HG03469 (cell line): ENCODE measurements around the gene PGAM4.
"Not testable (repeated sequence)": the region's sequence is repeated elsewhere in the genome, so short reads cannot be mapped to it uniquely, and the experiment has no call there.

Experiments
- ATAC-seq: cut with Tn5 transposase; IDR thresholded peaks from one replicate; pipeline ENCODE4 v1.9.1; 2021; ENCODE audit warnings: mild to moderate bottlenecking, moderate library complexity, moderate number of reproducible peaks; ENCODE audit not compliant: unreplicated experiment

The PGAM4 gene

DNA sequence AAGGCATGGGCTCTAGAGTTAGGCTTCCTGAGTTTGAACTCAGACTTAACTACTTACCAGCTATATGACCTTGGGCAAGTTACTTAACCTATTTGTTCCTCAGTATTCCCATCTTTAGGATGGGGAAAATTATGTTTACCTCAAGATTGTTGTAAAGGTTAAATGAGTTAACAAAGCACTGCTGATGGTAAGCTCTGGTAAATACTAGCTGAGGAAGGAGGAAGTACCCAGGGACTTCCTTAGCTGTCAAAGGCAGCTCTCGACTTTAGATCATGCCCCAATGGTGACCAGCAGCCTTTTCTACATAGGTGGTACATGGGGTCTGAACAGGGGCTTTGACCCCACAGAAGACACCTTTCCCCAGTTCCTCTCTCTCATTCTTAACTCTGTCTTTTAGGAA lies 38.9 kb downstream of the PGAM4 start:
- no peak for ATAC-seq

DNA sequence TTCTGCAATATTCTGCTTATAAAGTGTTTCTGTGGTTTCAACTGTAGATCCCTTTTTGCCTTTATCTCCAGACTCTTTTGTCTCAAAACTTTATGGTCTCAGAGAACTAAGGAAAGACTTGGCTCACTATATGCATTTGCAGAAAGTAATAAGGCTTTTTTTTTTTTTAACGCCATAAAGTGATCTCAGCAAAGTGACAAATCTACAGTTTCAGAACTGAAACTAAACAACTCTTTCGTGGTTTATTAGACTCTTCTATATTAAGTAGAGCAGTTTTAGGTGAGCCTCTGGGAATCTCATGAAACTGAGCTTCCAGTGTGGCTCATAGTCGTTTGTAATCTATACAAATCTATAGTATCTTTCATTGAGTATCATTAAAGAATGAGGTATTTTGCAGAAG lies 43.7 kb downstream of the PGAM4 start:
- ATAC-seq: no peak

DNA sequence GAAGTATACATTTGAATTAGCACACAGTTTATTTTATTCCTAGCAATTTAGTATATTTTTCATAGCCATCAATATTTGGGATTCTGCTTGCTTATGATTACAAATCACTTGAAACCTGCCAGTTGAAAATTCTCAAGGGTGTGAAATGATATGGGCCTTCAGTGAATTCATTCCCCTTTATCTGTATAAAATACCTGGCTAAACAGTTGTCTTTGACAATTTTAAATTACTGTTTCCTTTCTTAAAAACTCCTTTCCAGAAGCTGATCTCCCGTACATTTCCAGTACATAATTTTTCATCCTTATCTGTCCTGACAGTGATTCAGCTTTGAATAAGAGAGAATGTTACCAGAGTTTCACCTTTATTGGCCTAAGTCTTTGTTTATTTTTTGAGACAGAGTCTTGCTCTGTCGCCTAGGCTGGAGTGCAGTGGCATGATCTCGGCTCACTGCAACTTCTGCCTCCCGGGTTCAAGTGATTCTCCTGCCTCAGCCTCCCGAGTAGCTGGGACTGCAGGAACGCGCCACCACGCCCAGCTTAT lies 45.0 kb downstream of the PGAM4 start:
- ATAC-seq: no peak

DNA sequence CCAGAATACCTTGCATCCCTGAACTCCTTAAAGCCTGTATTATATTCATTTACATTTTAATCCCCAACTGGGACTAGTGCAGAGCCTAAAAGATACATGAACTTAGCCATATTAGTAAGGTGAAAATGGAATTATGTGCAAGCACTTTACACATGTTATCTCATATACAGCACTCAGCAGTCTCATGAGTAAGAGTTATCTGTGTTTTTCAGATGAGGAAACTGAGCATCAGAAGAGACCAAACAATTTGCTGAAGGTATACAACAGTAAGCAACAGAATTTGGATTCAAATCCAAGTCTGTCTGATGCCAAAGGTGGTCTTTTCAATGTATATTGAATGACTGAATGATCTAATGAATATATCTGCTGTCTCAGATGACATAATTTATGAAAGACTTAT lies 46.7 kb downstream of the PGAM4 start:
- ATAC-seq: no peak

DNA sequence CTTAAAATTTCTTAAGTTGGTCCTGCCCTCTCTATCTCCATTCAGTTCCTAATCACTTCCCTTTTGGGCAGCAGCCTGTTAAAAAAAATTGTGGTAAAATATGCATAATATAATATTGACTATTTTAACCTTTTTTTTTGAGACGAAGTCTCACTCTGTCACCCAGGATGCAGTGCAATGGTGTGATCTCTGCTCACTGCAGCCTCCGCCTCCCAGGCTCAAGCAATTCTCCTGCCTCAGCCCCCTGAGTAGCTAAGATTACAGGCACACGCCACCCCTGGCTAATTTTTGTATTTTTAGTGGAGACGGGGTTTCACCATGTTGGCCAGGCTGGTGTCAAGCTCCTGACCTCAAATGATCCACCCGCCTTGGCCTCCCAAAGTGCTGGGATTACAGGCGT lies 50.1 kb downstream of the PGAM4 start:
- not testable (repeated sequence) for ATAC-seq

DNA sequence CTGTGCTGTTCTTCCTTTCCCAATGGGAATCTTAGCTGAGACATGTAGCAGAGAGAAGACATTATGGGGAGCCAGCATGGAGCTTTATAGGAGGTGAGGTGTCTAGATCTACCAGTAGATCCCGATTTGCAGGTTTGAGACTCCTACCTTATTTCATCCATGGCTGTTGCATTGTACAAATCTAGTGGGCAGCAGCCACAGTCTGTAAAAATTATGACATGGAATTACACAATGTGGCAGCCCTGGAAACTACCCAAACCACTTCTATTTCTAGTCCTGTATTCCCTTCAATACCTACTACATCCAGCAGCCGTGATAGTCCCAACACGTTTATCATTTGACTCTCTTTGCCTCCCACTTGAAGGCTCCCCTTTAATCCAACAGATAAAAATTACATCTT lies 50.9 kb downstream of the PGAM4 start:
- no peak for ATAC-seq
